Measurements from ENCODE around the gene ZBTB7C.

Gene ZBTB7C

DNA sequence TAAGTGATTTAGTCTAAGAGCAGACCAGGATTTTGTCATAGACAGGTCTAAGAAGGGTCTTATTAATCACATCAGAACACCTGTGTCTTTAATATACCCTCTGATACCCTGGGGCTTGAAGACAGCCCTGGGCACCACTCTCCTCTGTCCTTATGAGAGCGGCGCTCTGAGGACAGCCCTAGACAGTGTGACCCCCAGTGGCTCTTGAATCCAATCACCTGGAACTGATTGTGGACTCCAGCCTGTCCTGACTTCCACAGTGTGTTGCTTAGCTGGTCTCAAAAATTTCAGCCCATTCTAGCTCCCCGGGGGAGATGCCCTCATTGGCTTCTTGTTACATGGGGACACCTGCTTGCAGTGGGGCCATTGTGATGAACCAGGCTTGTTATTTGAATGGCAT lies 282.9 kb downstream of the ZBTB7C start:
- TF ChIP-seq, protein P1, sequence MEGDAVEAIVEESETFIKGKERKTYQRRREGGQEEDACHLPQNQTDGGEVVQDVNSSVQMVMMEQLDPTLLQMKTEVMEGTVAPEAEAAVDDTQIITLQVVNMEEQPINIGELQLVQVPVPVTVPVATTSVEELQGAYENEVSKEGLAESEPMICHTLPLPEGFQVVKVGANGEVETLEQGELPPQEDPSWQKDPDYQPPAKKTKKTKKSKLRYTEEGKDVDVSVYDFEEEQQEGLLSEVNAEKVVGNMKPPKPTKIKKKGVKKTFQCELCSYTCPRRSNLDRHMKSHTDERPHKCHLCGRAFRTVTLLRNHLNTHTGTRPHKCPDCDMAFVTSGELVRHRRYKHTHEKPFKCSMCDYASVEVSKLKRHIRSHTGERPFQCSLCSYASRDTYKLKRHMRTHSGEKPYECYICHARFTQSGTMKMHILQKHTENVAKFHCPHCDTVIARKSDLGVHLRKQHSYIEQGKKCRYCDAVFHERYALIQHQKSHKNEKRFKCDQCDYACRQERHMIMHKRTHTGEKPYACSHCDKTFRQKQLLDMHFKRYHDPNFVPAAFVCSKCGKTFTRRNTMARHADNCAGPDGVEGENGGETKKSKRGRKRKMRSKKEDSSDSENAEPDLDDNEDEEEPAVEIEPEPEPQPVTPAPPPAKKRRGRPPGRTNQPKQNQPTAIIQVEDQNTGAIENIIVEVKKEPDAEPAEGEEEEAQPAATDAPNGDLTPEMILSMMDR (IDR thresholded peaks at IDR 0.05; ENCODE audit: borderline replicate concordance, control extremely low read depth, extremely low read depth, insufficient read depth, missing control alignments), result no peak
- no peak for DNase-seq (ENCODE audit: low spot score)
- in situ Hi-C loops (cut with MboI; ENCODE audit: low sequenced_read_pairs, unreplicated experiment), result no loop called here

DNA sequence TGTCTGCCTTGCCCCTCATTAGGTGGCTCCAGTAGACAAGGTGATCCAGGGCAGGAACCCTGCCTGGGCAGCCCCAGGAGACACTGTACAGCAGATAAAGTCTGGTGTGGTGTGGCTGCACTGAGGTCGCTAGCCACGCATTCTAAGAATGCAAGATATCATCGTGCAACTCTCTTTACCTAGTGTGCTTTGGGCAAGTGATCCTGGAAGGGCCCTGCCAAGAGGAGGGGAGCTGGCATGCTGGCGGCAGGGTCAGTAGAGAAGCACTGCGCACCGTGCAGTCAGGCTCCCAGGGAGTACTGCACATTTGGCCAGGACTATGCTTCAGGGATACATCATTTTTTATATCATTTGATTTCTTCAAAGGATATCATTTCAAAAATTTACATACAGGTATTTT lies 283.5 kb downstream of the ZBTB7C start:
- TF ChIP-seq, protein P1 (IDR thresholded peaks at IDR 0.05; ENCODE audit: borderline replicate concordance, control extremely low read depth, extremely low read depth, insufficient read depth, missing control alignments), result no peak
- in situ Hi-C loops (cut with MboI; ENCODE audit: low sequenced_read_pairs, unreplicated experiment), result no loop called here
- no peak for DNase-seq (ENCODE audit: low spot score)

DNA sequence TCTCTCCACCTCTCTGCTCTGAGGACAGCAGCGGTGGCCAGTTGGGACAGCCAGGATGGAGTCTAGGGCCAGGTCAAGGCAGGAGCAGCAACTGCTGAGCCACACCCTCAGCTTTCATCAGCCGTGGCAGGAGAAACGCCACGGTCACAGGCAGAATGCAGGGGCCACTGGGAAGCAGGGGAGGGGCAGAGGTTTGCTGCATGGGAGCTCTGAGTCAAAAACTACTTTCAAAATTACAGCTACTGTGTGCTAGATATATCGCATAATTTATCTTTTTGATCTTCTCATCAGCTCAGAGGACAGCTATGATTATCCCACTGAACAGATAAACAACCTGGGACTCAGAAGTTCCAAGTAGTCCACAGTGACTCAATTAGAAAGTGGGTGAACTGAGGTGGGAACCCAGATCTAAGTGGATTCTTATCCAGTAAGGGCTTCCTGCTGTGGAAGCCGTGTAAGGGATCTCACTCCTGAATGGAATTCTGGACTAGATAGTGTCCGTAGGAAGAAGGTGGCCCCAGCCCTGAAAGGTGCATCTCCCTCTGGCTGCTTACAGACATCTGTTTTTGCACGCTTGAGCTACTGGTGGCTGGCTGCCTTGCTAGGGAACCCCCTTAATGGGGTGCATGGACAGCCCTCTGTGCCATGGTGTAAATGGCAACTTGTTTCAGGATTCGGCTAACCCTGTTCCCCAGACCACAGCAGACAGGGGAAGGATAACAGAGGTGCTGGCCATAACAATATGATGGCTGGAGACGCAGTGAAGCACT lies 284.1 kb downstream of the ZBTB7C start:
- DNase-seq (ENCODE audit: low spot score), result peak; percentile 62
- in situ Hi-C loops (cut with MboI; ENCODE audit: low sequenced_read_pairs, unreplicated experiment), result no loop called here

DNA sequence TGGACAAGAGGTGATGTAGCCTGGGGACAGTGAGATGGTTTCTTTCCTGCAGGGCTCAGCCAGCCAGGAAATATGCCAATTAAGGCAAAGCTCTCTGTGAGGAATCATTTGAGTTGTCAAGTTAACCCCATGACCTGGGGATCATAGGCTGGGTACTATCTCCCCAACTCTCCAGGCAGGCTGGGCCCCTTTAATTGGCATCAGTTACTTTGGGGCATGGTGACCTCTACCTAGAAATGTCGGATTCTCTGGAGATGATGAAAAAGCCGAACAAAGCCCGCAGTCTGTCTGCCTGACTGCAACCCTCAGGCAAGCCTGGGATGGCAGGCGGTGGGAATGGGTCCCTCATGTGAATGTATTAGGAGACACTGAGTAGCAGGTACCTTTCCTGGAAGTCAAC lies 285.2 kb downstream of the ZBTB7C start:
- TF ChIP-seq, protein P1 (IDR thresholded peaks at IDR 0.05; ENCODE audit: borderline replicate concordance, control extremely low read depth, extremely low read depth, insufficient read depth, missing control alignments), result no peak
- in situ Hi-C loops (cut with MboI; ENCODE audit: low sequenced_read_pairs, unreplicated experiment), result no loop called here
- DNase-seq (ENCODE audit: low spot score), result no peak

More for the DNA sequence above, 284.1 kb downstream of the ZBTB7C start:
- TF ChIP-seq, protein P1 (IDR thresholded peaks at IDR 0.05; ENCODE audit: borderline replicate concordance, control extremely low read depth, extremely low read depth, insufficient read depth, missing control alignments), result no peak

DNA sequence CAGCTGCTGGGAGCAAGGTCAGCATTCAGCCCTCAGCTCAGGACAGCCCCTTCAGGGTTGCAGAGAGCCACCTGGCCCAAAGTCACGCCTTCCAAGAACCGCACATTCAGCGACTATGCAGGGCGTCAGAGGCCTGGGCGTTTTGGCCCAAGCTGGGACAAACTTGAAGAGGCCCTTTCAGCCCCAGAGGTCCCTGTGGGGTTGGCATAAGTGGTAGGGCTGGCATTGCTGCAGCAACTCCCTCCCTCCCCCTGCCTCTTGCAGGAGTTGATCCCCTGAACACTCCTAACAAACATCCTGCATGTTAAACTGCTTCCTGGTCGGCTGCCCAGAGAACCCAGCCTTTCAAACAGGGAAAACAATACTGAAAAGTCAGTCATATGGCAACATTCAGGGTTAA lies 285.9 kb downstream of the ZBTB7C start:
- DNase-seq (ENCODE audit: low spot score), result no peak

DNA sequence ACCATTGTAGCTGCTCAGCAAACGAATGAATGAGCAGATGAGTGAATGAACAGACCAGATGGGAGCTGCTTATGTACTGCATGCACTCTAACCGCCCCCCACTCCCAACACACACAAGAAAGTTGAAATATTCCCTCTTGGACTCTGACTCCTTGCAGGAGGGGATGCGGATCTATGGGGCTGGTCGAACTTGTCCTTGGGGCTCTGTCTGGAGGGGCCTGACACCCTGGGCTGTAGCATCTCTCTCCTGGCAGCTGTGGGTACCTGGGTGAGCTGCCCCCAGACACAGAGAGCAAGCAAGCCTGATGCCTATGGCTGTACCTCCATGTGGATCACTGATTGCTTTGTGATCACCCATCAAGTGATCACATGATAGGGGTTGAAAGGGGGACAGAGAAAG lies 286.4 kb downstream of the ZBTB7C start:
- TF ChIP-seq, protein P1 (IDR thresholded peaks at IDR 0.05; ENCODE audit: borderline replicate concordance, control extremely low read depth, extremely low read depth, insufficient read depth, missing control alignments), result no peak
- in situ Hi-C loops (cut with MboI; ENCODE audit: low sequenced_read_pairs, unreplicated experiment), result no loop called here
- no peak for DNase-seq (ENCODE audit: low spot score)

More for the DNA sequence above, 285.9 kb downstream of the ZBTB7C start:
- TF ChIP-seq, protein P1 (IDR thresholded peaks at IDR 0.05; ENCODE audit: borderline replicate concordance, control extremely low read depth, extremely low read depth, insufficient read depth, missing control alignments), result no peak
- in situ Hi-C loops (cut with MboI; ENCODE audit: low sequenced_read_pairs, unreplicated experiment), result no loop called here
